ENCODE results near the gene TNRC18.
"Not testable (repeated sequence)": the region's sequence is repeated elsewhere in the genome, so short reads cannot be mapped to it uniquely, and the experiment has no call there.

Gene TNRC18

GRCh38 chr7:5266191-5267028 lies 157.2 kb downstream of the TNRC18 start:
- H3K4me3 ChIP-seq (ENCODE audit: control insufficient read depth, low read depth, low read length): no peak overlapping the region
- no peak for TF ChIP-seq CTCF (IDR thresholded peaks at IDR 0.05; ENCODE audit: control insufficient read depth, insufficient read depth, low read depth, low read length, missing control alignments)
- no peak for DNase-seq (ENCODE audit: low read depth)

- no peak for TF ChIP-seq CTCF (IDR thresholded peaks at IDR 0.05; ENCODE audit: control insufficient read depth, insufficient read depth, low read depth, low read length, missing control alignments)
- no peak overlapping the region for H3K4me3 ChIP-seq (ENCODE audit: control insufficient read depth, low read depth, low read length)
- no peak for DNase-seq (ENCODE audit: low read depth)
Measured at GRCh38 chr7:5265320-5266190, 158.1 kb downstream of the TNRC18 start.

GRCh38 chr7:5263066-5263465 lies 160.6 kb downstream of the TNRC18 start:
- H3K4me3 ChIP-seq (ENCODE audit: control insufficient read depth, low read depth, low read length); DNase-seq (ENCODE audit: low read depth): not testable (repeated sequence)

GRCh38 chr7:5260530-5261068 lies 163.0 kb downstream of the TNRC18 start:
- DNase-seq (ENCODE audit: low read depth); H3K4me3 ChIP-seq (ENCODE audit: control insufficient read depth, low read depth, low read length): not testable (repeated sequence)

All from AG09309 (cell line).